GM18873 (cell line): ENCODE measurements around the gene CRIM1.

ENCODE experiments used
- ATAC-seq: cut with Tn5 transposase; IDR thresholded peaks from one replicate; pipeline ENCODE4 v1.9.1; 2021; ENCODE audit warnings: mild to moderate bottlenecking, moderate library complexity, moderate number of reproducible peaks; ENCODE audit not compliant: unreplicated experiment, low FRiP score

Gene CRIM1

GRCh38 chr2:36477315-36477714 is 121.7 kb downstream of the CRIM1 start:
- ATAC-seq: no peak

GRCh38 chr2:36477746-36478145 is 122.2 kb downstream of the CRIM1 start:
- no peak for ATAC-seq

GRCh38 chr2:36478332-36478738 is 122.8 kb downstream of the CRIM1 start:
- ATAC-seq: no peak

GRCh38 chr2:36478999-36479398 is 123.4 kb downstream of the CRIM1 start:
- ATAC-seq: no peak

- ATAC-seq: no peak
These were observed 123.8 kb downstream of the CRIM1 start for GRCh38 chr2:36479406-36479805.

- ATAC-seq: no peak
These were observed 124.5 kb downstream of the CRIM1 start for GRCh38 chr2:36480028-36480427.

GRCh38 chr2:36480636-36481035 is 125.1 kb downstream of the CRIM1 start:
- ATAC-seq: no peak

- no peak for ATAC-seq
These were observed 126.1 kb downstream of the CRIM1 start for GRCh38 chr2:36481709-36482108.

GRCh38 chr2:36482576-36483214 is 127.1 kb downstream of the CRIM1 start:
- ATAC-seq: no peak

GRCh38 chr2:36483290-36483689 is 127.7 kb downstream of the CRIM1 start:
- ATAC-seq: no peak

- no peak for ATAC-seq
These were observed 128.9 kb downstream of the CRIM1 start for GRCh38 chr2:36484454-36484853.

GRCh38 chr2:36485521-36485920 is 129.9 kb downstream of the CRIM1 start:
- ATAC-seq: no peak

GRCh38 chr2:36486521-36487044 is 131.0 kb downstream of the CRIM1 start:
- no peak for ATAC-seq

- no peak for ATAC-seq
These were observed 132.4 kb downstream of the CRIM1 start for GRCh38 chr2:36487947-36488346.

- no peak for ATAC-seq
These were observed 133.7 kb downstream of the CRIM1 start for GRCh38 chr2:36489281-36489680.

- ATAC-seq: no peak
These were observed 135.2 kb downstream of the CRIM1 start for GRCh38 chr2:36490749-36491148.

GRCh38 chr2:36492216-36492945 is 136.8 kb downstream of the CRIM1 start:
- no peak for ATAC-seq

- ATAC-seq: no peak
These were observed 137.7 kb downstream of the CRIM1 start for GRCh38 chr2:36493306-36493705.

- no peak for ATAC-seq
These were observed 142.1 kb downstream of the CRIM1 start for GRCh38 chr2:36497570-36498163.

GRCh38 chr2:36499128-36499820 is 143.7 kb downstream of the CRIM1 start:
- no peak for ATAC-seq

- no peak for ATAC-seq
These were observed 144.5 kb downstream of the CRIM1 start for GRCh38 chr2:36500072-36500471.
